ENCODE results near the gene JAGN1.
A peak's percentile ranks its signal among the peaks of the same experiment; 100 is the strongest.
"Not testable (repeated sequence)": the region's sequence is repeated elsewhere in the genome, so short reads cannot be mapped to it uniquely, and the experiment has no call there.

The JAGN1 gene

GRCh38 chr3:9897408-9898372 lies 7.3 kb downstream of the JAGN1 start:
- DNase-seq (no peak), ATAC-seq (replicated peaks) (peak in 1 of 2 donors; percentile 22)
- Mint-ChIP-seq H3K36me3 (peaks cover 29% of the 10 kb centered on the region in 2 donors), H3K4me3 (no peak overlapping the region), H3K9me3 (peaks cover 3 to 4% of the 10 kb centered on the region in 2 donors), H3K27ac (no peak overlapping the region), H3K4me1 (peaks cover 33 to 56% of the 10 kb centered on the region in 2 donors), H3K27me3 (no peaks in the 10 kb centered on the region)

- H3K36me3 Mint-ChIP-seq, result peaks cover 20 to 21% of the 10 kb centered on the region in 2 donors
- H3K4me1 Mint-ChIP-seq, result peaks cover 31 to 53% of the 10 kb centered on the region in 2 donors
- no peak overlapping the region for H3K4me3 Mint-ChIP-seq
- peaks cover 3 to 4% of the 10 kb centered on the region in 2 donors for H3K9me3 Mint-ChIP-seq
- ATAC-seq (replicated peaks), result no peak
- no peak for DNase-seq
- H3K27me3 Mint-ChIP-seq, result peaks cover 0 to 6% of the 10 kb centered on the region in 2 donors
- no peak overlapping the region for H3K27ac Mint-ChIP-seq
Measured at GRCh38 chr3:9898467-9899241, 8.2 kb downstream of the JAGN1 start.

- Mint-ChIP-seq H3K27ac (no peak overlapping the region), H3K4me3 (no peak overlapping the region), H3K4me1 (peaks cover 25 to 47% of the 10 kb centered on the region in 2 donors), H3K27me3 (peaks cover 0 to 6% of the 10 kb centered on the region in 2 donors), H3K9me3 (peaks cover 3 to 4% of the 10 kb centered on the region in 2 donors), H3K36me3 (peaks cover 15% of the 10 kb centered on the region in 2 donors)
- ATAC-seq (replicated peaks) (no peak), DNase-seq (no peak)
Measured at GRCh38 chr3:9899289-9899791, 8.9 kb downstream of the JAGN1 start.

- H3K4me1 Mint-ChIP-seq, result peaks cover 17 to 34% of the 10 kb centered on the region in 2 donors
- not testable (repeated sequence) for DNase-seq; H3K4me3 Mint-ChIP-seq; H3K9me3 Mint-ChIP-seq; H3K36me3 Mint-ChIP-seq; H3K27me3 Mint-ChIP-seq; ATAC-seq (replicated peaks); H3K27ac Mint-ChIP-seq
Measured at GRCh38 chr3:9900965-9901415, 10.6 kb downstream of the JAGN1 start.

- H3K27me3 Mint-ChIP-seq, result peaks cover 0 to 6% of the 10 kb centered on the region in 2 donors
- H3K36me3 Mint-ChIP-seq, result peaks cover 0 to 5% of the 10 kb centered on the region in 2 donors
- ATAC-seq (replicated peaks) (no peak), DNase-seq (no peak)
- H3K9me3 Mint-ChIP-seq, result no peaks in the 10 kb centered on the region
- no peak overlapping the region for H3K27ac Mint-ChIP-seq
- peaks cover 15 to 34% of the 10 kb centered on the region in 2 donors for H3K4me1 Mint-ChIP-seq
- H3K4me3 Mint-ChIP-seq, result no peak overlapping the region
Measured at GRCh38 chr3:9901967-9902366, 11.6 kb downstream of the JAGN1 start.

GRCh38 chr3:9902372-9903237 lies 12.2 kb downstream of the JAGN1 start, which contains the start of gene IL17RE:
Gene IL17RE (plus strand): TSS chr3:9902848. CDS start chr3:9902933, 85 bp downstream.
- ATAC-seq (replicated peaks), result no peak
- H3K4me1 Mint-ChIP-seq, result peaks cover 13 to 31% of the 10 kb centered on the region in 2 donors
- H3K27me3 Mint-ChIP-seq, result peaks cover 0 to 6% of the 10 kb centered on the region in 2 donors
- no peaks in the 10 kb centered on the region for H3K9me3 Mint-ChIP-seq
- H3K36me3 Mint-ChIP-seq, result peaks cover 0 to 5% of the 10 kb centered on the region in 2 donors
- DNase-seq, result no peak
- no peak within 1 kb of the TSS for H3K27ac Mint-ChIP-seq
- no peak within 1 kb of the TSS for H3K4me3 Mint-ChIP-seq

- Mint-ChIP-seq H3K36me3 (peaks cover 0 to 2% of the 10 kb centered on the region in 2 donors), H3K4me3 (no peak overlapping the region), H3K27ac (no peak overlapping the region), H3K27me3 (peaks cover 0 to 6% of the 10 kb centered on the region in 2 donors), H3K9me3 (no peaks in the 10 kb centered on the region), H3K4me1 (peaks cover 9 to 25% of the 10 kb centered on the region in 2 donors)
- no peak for ATAC-seq (replicated peaks)
- no peak for DNase-seq
Measured at GRCh38 chr3:9903238-9903624, 12.8 kb downstream of the JAGN1 start.

- H3K36me3 Mint-ChIP-seq, result no peaks in the 10 kb centered on the region
- DNase-seq (no peak), ATAC-seq (replicated peaks) (no peak)
- H3K27me3 Mint-ChIP-seq, result peaks cover 0 to 6% of the 10 kb centered on the region in 2 donors
- H3K27ac Mint-ChIP-seq, result no peak overlapping the region
- no peak overlapping the region for H3K4me3 Mint-ChIP-seq
- peaks cover 6 to 18% of the 10 kb centered on the region in 2 donors for H3K4me1 Mint-ChIP-seq
- no peaks in the 10 kb centered on the region for H3K9me3 Mint-ChIP-seq
Measured at GRCh38 chr3:9903904-9904303, 13.5 kb downstream of the JAGN1 start.

- no peak for DNase-seq
- Mint-ChIP-seq H3K27me3 (peaks cover 4 to 9% of the 10 kb centered on the region in 2 donors), H3K27ac (no peak overlapping the region), H3K36me3 (peaks cover 0 to 3% of the 10 kb centered on the region in 2 donors), H3K4me3 (no peak overlapping the region), H3K9me3 (no peaks in the 10 kb centered on the region), H3K4me1 (peaks cover 14 to 26% of the 10 kb centered on the region in 2 donors)
- ATAC-seq (replicated peaks), result no peak
Measured at GRCh38 chr3:9906480-9906879, 16.1 kb downstream of the JAGN1 start.

- H3K36me3 Mint-ChIP-seq, result peaks cover 3 to 6% of the 10 kb centered on the region in 2 donors
- no peak overlapping the region for H3K4me3 Mint-ChIP-seq
- ATAC-seq (replicated peaks) (no peak), DNase-seq (no peak)
- no peak overlapping the region for H3K27ac Mint-ChIP-seq
- H3K27me3 Mint-ChIP-seq, result peaks cover 10 to 17% of the 10 kb centered on the region in 2 donors
- H3K4me1 Mint-ChIP-seq, result peaks cover 10 to 14% of the 10 kb centered on the region in 2 donors
- H3K9me3 Mint-ChIP-seq, result no peaks in the 10 kb centered on the region
Measured at GRCh38 chr3:9908286-9908685, 17.9 kb downstream of the JAGN1 start.

GRCh38 chr3:9909221-9910013 lies 19.0 kb downstream of the JAGN1 start:
- peaks cover 13 to 18% of the 10 kb centered on the region in 2 donors for H3K27me3 Mint-ChIP-seq
- no peak overlapping the region for H3K4me3 Mint-ChIP-seq
- DNase-seq, result no peak
- H3K9me3 Mint-ChIP-seq, result no peaks in the 10 kb centered on the region
- no peak overlapping the region for H3K27ac Mint-ChIP-seq
- H3K36me3 Mint-ChIP-seq, result peaks cover 3 to 6% of the 10 kb centered on the region in 2 donors
- ATAC-seq (replicated peaks), result peak; percentile 65 to 67
- H3K4me1 Mint-ChIP-seq, result peaks cover 8 to 11% of the 10 kb centered on the region in 2 donors

- peaks cover 18 to 31% of the 10 kb centered on the region in 2 donors for H3K27me3 Mint-ChIP-seq
- no peak overlapping the region for H3K4me3 Mint-ChIP-seq
- peaks cover 20 to 31% of the 10 kb centered on the region in 2 donors for H3K4me1 Mint-ChIP-seq
- peaks cover 3 to 6% of the 10 kb centered on the region in 2 donors for H3K36me3 Mint-ChIP-seq
- no peaks in the 10 kb centered on the region for H3K9me3 Mint-ChIP-seq
- ATAC-seq (replicated peaks), result no peak
- no peak for DNase-seq
- no peak overlapping the region for H3K27ac Mint-ChIP-seq
Measured at GRCh38 chr3:9911863-9912262, 21.5 kb downstream of the JAGN1 start.

Data from stimulated activated naive B cell treated with anti-CD40 and anti-IgM and Interleukin-4, amounts not matched to agents 10 μg/mL and 1 μg/mL and 100 μg/mL, for 72 hours (primary cell).